Cardiac fibroblast (primary cell): ENCODE measurements around the gene SPNS2.

Experiments
- DNase-seq, 2 donors: peaks; one replicate each; pipeline versions ENCODE4 v3.0.0 to v3.0.0-alpha.2; 2010; ENCODE audit warnings: low read depth in 2 of 2
- H3K4me3 ChIP-seq, 2 donors: replicated peaks in 1 of 2; 1 replicate in 1 of 2; 2 replicates in 1 of 2; pipeline ENCODE4 v1.5.1; 2011; ENCODE audit warnings: low read depth in 2 of 2, low read length in 2 of 2, mild to moderate bottlenecking in 2 of 2, moderate library complexity in 1 of 2
- TF ChIP-seq, protein P1 (sequence below): IDR thresholded peaks from one replicate; pipeline ENCODE4 v1.5.1; 2011; ENCODE audit warnings: low read depth, mild to moderate bottlenecking, low read length, inconsistent platforms

SPNS2 gene

DNA sequence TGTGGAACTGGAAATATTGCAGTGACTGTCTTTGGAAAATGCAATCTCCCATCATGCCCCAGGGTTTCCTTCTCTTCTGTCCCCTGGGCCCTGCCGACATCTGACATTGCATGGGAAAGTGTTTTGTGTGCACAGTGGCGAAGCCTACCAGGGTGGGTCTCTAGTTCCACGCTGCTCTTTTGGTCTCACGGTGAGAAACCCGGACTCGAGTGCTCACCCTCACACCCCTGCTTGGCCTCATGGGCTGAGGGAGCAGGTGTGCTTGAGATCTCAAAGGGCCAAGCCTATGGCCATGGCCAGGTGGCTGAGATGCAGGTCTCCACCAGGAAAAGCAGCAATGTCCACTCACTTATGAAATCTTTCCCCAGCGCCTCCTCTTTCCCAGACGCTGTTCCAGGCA is 32.9 kb upstream of the SPNS2 start:
- no peak overlapping the region for H3K4me3 ChIP-seq
- no peak for DNase-seq
- TF ChIP-seq, protein P1, sequence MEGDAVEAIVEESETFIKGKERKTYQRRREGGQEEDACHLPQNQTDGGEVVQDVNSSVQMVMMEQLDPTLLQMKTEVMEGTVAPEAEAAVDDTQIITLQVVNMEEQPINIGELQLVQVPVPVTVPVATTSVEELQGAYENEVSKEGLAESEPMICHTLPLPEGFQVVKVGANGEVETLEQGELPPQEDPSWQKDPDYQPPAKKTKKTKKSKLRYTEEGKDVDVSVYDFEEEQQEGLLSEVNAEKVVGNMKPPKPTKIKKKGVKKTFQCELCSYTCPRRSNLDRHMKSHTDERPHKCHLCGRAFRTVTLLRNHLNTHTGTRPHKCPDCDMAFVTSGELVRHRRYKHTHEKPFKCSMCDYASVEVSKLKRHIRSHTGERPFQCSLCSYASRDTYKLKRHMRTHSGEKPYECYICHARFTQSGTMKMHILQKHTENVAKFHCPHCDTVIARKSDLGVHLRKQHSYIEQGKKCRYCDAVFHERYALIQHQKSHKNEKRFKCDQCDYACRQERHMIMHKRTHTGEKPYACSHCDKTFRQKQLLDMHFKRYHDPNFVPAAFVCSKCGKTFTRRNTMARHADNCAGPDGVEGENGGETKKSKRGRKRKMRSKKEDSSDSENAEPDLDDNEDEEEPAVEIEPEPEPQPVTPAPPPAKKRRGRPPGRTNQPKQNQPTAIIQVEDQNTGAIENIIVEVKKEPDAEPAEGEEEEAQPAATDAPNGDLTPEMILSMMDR = no peak

DNA sequence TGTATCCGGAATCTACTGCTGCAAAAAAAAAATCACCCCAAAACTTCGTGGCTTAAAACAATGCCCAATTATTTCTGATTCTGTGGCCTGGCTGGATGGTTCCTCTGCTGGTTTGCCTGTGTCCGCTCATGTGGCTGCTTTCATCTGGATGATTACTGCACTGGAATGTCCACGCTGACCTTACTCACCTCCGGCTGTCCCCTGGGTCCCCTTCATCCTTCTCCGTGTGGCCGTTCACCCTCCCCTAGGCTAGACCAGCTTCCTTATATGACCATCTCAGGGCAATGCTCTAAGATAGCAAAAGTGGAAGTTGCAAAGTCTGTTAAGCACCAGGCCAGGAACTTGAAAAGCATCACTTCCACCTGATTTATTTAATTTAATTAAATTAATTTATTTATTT is 31.4 kb upstream of the SPNS2 start:
- TF ChIP-seq, protein P1 = no peak
- DNase-seq = no peak
- H3K4me3 ChIP-seq = no peak overlapping the region

DNA sequence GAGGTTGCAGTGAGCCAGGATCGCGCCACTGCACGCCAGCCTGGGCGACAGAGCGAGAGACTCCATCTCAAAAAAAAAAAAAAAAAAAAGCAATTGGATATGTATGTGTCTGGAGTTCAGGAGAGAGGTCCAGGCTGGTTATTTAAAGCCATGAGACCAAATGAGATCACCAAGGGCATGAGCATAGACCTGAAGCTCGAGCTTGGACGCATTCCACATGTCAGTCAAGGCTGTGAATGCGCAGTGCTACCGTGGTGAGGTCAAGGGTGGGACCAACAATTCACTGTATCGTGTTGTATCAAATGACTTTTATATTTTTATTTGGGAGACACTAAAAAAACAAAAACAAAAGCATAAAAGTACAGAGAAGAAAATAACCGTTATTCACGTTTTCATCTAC is 29.1 kb upstream of the SPNS2 start:
- no peak for DNase-seq
- TF ChIP-seq, protein P1 = no peak
- H3K4me3 ChIP-seq = no peak overlapping the region

DNA sequence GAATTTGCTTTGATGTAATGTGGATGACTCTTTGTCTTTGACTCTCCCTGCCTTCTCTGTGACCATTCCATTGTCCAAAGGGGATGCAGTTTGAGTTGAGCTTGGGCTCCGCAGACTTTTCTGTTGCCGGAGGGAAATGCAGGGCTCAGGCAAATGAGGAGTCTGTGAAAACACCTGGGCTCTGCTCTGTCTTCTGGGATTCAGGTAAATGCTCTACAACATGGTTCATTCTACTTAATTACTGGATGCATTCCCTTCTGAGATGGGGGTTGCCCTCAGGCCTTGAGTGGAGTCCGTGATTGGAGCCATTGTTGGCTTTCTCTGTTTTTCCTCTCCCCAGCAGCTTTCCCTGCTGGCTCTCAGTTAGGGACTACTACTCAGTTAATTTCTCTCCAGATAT is 26.4 kb upstream of the SPNS2 start:
- DNase-seq = no peak
- TF ChIP-seq, protein P1 = no peak
- no peak overlapping the region for H3K4me3 ChIP-seq

DNA sequence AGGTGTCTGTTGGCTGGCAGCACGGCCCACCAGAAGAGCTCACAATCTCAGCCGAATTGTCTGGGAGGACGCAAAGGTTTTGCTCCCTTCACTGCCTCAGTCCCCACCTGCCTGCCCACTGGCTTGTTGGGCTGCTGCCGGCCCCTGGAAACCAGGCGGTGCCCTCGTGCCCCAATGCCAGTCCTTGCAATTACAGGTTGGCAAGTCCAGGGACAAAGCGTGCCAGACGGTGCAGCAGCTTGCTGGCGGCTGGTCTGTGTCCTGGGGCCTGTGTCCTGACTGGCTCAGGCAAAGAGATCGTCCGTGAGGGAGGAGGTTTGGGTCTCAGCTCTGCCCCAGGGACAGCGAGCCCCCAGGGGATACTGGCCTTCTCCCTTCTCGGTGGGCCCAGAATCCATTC is 24.6 kb upstream of the SPNS2 start:
- TF ChIP-seq, protein P1 = no peak
- no peak overlapping the region for H3K4me3 ChIP-seq
- DNase-seq = no peak

DNA sequence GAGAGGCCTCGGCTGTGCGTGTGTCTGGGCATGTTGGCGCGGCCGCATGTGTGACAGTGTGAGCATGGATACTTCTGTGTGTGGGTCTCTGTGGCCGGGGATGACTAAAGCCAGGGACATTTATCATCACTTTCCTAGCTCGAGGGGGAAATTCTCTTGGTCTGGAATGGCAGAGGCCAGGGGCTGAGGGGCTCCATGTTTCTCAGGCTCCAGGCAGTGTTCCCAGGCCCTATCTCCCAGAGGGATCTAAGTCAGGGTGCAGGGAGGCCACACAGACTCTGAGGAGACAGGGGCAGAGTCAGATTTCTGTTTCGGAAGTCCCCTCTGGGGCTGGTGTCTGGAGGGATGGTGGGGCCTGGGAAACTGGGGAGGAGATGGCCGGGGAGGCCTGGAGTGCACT is 23.7 kb upstream of the SPNS2 start:
- no peak for DNase-seq

DNA sequence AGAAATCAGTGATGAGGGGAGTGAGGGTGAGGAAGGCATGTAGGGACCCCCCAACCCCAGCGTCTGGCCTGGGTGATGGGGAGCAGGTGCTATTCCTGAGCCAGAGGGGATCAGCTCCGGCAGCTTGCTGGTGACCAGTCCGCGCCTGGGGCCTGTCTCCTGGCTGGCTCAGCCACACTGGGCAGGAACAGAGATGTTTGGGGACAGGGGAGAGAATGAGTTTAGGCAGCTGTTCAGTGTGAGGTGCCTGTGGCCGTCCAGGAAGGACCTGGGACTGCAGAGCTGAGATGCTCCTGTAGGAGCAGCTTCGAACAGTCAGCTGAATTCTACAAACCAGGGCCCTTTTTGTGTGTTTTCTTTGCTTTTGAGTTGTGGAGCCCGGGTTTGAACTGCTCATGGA is 23.2 kb upstream of the SPNS2 start:
- TF ChIP-seq, protein P1 = no peak
- no peak overlapping the region for H3K4me3 ChIP-seq
- no peak for DNase-seq

More for the DNA sequence above, 23.7 kb upstream of the SPNS2 start:
- no peak overlapping the region for H3K4me3 ChIP-seq
- TF ChIP-seq, protein P1 = no peak
